Thymus (tissue), 11 donors: Measurements from ENCODE around the gene CWC22. TPM values are rescaled to one million over a fixed set of nuclear protein-coding genes. Genes with fewer than 3 reads are reported as not detected.

Experiments used
- DNase-seq, 9 donors: peaks; one replicate each; pipeline ENCODE4 v3.0.0-alpha.2; 2013; ENCODE audit warnings: low spot score in 9 of 9, low read depth in 6 of 9, missing footprints in 1 of 9
- H3K27ac ChIP-seq, 2 donors: one replicate each; pipeline ENCODE4 v1.5.1; 2013; ENCODE audit warnings: control low read depth in 1 of 2, low read depth in 1 of 2, low read length in 1 of 2, mild to moderate bottlenecking in 1 of 2, moderate library complexity in 1 of 2
- H3K27me3 ChIP-seq, 2 donors: one replicate each; pipeline ENCODE4 v1.5.1; 2013; ENCODE audit warnings: low read length in 1 of 2; ENCODE audit not compliant: control insufficient read depth in 2 of 2, insufficient read depth in 1 of 2
- H3K36me3 ChIP-seq, 2 donors: one replicate each; pipeline ENCODE4 v1.5.1; 2013; ENCODE audit warnings: low read length in 1 of 2, mild to moderate bottlenecking in 1 of 2, moderate library complexity in 1 of 2; ENCODE audit not compliant: control insufficient read depth in 2 of 2, insufficient read depth in 2 of 2
- H3K4me1 ChIP-seq, 2 donors: one replicate each; pipeline ENCODE4 v1.5.1; 2013; ENCODE audit warnings: low read length in 2 of 2; ENCODE audit not compliant: control insufficient read depth in 2 of 2, insufficient read depth in 2 of 2
- H3K4me3 ChIP-seq, 2 donors: one replicate each; pipeline ENCODE4 v1.5.1; 2013; ENCODE audit warnings: low read length in 2 of 2, control low read depth in 1 of 2, mild to moderate bottlenecking in 1 of 2
- H3K9me3 ChIP-seq, 2 donors: one replicate each; pipeline ENCODE4 v1.5.1; 2013; ENCODE audit warnings: low read length in 1 of 2, mild to moderate bottlenecking in 1 of 2; ENCODE audit not compliant: control insufficient read depth in 2 of 2, insufficient read depth in 1 of 2
- WGBS: extraction: QIAGEN DNeasy Blood & Tissue Kit; methylation state at CpG from one replicate; pipeline ENCODE4 v1.1.7; 2013; 5-methylcytosine and 5-hydroxymethylcytosine counted together
- polyA plus RNA-seq: library from polyadenylated mRNA; stranded (reverse); fragments of 200-250 nt; gene quantifications from one replicate; pipeline ENCODE4 v1.2.3, GENCODE V29; 2013
- total RNA-seq: library from RNA; stranded (reverse); fragments of 120-200 nt; gene quantifications from one replicate; pipeline ENCODE4 v1.2.4, GENCODE V29; 2013
- donor health status: healthy.

The CWC22 gene
- total and polyA plus RNA-seq, 2 donors, result 21.3 to 21.4 TPM

DNA sequence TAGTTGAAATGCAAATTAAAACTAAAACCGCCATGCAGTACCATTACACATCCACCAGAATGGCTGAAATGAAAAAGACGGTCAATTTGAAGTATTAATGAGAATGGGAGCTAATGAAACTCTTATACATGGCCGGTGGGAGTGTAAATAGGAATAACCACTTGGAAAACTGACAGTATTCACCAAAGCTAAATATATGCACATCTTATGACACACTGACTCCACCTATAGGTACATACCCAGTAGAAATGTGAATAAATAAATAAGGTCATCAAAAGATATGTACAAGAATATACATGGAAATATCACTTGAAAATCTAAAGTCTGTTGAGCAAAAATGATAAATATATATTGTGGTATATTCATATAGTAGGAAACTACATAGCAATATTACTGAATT, 57.7 kb downstream of the CWC22 start:
- H3K9me3 ChIP-seq, result no peaks in the 10 kb centered on the region
- peaks cover 16 to 65% of the 10 kb centered on the region in 2 donors for H3K36me3 ChIP-seq
- 64% methylated on average over 3 of the region's 3 CpGs for WGBS
- H3K27me3 ChIP-seq, result no peaks in the 10 kb centered on the region
- H3K4me1 ChIP-seq, result no peaks in the 10 kb centered on the region
- DNase-seq, result no peak
- no peak overlapping the region for H3K4me3 ChIP-seq
- H3K27ac ChIP-seq, result no peak overlapping the region

- no peaks in the 10 kb centered on the region for H3K9me3 ChIP-seq
- H3K36me3 ChIP-seq, result peaks cover 16 to 58% of the 10 kb centered on the region in 2 donors
- 95% methylated on average over 1 of the region's 1 CpG for WGBS
- no peaks in the 10 kb centered on the region for H3K27me3 ChIP-seq
- no peaks in the 10 kb centered on the region for H3K4me1 ChIP-seq
- no peak overlapping the region for H3K4me3 ChIP-seq
- H3K27ac ChIP-seq, result no peak overlapping the region
- DNase-seq, result no peak
Observed at GRCh38 chr2:179948058-179948457, 59.0 kb downstream of the CWC22 start.

DNA sequence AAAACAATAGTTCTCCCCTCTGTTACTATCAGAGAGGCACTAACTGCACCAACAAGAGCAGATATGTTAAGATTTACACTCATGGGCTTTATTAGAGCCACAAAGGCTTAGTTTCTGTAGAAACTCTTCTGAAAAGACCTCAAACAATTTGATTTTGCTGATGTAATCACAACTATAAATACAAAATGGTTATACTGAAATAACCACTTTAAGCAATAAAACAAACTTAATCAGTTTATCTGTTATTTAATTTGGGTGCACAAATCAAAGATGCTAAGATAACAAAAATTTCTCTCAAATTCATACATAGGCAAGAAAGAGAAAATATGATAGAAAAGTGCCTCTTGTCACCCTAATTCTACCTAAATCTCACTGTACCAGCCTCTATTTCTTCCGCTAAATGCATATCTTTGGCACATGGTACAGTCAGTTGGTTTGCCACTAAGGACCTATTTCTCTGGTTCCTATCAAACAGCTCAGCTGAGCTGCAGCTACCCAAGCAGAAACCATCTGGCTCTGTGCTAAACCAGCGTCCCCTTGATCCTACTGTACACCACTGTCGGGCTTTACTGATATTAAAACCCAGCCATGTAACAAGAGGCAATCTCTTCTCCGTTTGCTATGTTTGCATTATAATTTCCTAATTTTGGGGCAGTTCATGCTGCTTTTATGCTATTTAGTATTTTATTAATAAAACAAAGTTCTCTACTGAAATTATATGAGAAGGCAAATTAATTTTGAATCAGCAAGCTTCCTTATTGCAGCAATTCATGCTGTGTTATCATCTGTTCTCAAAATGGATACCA, 60.1 kb downstream of the CWC22 start:
- Histone ChIP-seq H3K9me3 (no peaks in the 10 kb centered on the region), H3K4me1 (no peaks in the 10 kb centered on the region), H3K27ac (no peak overlapping the region), H3K27me3 (no peaks in the 10 kb centered on the region), H3K4me3 (no peak overlapping the region), H3K36me3 (peaks cover 16 to 55% of the 10 kb centered on the region in 2 donors)
- DNase-seq, result no peak
- WGBS, result 98% methylated on average over 4 of the region's 4 CpGs

DNA sequence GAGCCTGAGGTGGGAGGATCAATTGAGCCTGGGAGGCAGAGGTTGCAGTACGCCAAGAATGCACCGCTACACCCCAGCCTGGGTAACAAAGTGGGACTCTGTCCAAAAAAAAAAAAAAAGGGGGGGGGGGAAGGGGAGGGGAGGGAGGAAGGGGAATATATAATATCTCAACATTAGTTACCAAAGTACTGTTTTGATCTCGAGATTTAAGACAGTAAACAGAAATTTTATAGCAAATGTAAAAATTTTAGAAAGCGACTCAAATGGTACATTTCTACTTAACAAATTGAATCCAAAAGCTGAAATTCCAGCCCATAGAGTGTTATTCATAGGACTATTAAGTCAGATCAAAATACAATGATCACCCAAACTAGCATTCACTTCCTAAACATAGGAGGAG, 60.8 kb downstream of the CWC22 start:
- no peaks in the 10 kb centered on the region for H3K27me3 ChIP-seq
- H3K36me3 ChIP-seq, result peaks cover 10 to 50% of the 10 kb centered on the region in 2 donors
- H3K9me3 ChIP-seq, result no peaks in the 10 kb centered on the region
- no peak overlapping the region for H3K27ac ChIP-seq
- no peaks in the 10 kb centered on the region for H3K4me1 ChIP-seq
- H3K4me3 ChIP-seq, result no peak overlapping the region
- no peak for DNase-seq
- 99% methylated on average over 4 of the region's 4 CpGs for WGBS

GRCh38 chr2:179939259-179939658, 67.8 kb downstream of the CWC22 start:
- Histone ChIP-seq H3K36me3 (peaks cover 0 to 8% of the 10 kb centered on the region in 2 donors), H3K27me3 (no peaks in the 10 kb centered on the region), H3K4me1 (no peaks in the 10 kb centered on the region), H3K27ac (no peak overlapping the region), H3K9me3 (no peaks in the 10 kb centered on the region), H3K4me3 (no peak overlapping the region)
- no peak for DNase-seq
- WGBS, result 96% methylated on average over 5 of the region's 5 CpGs

DNA sequence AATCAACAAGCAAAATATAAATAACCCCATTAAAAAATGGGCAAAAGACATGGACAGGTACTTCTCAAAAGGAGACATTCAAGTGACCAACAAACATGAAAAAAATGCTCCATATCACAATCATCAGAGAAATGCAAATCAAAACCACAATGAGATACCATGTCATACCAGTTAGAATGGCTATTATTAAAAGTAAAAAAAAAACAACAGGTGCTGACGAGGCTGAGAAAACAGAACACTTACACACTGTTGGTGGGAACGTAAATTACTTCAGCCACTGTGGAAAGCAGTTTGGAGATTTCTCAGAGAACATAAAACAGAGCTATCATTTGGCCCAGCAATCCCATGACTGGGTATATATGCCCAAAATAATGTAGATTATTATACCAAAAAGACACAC, 69.1 kb downstream of the CWC22 start:
- Histone ChIP-seq H3K36me3 (peaks cover 0 to 3% of the 10 kb centered on the region in 2 donors), H3K4me1 (no peaks in the 10 kb centered on the region), H3K4me3 (no peak overlapping the region), H3K27ac (no peak overlapping the region), H3K27me3 (no peaks in the 10 kb centered on the region), H3K9me3 (no peaks in the 10 kb centered on the region)
- WGBS, result 94% methylated on average over 2 of the region's 2 CpGs
- DNase-seq, result no peak

DNA sequence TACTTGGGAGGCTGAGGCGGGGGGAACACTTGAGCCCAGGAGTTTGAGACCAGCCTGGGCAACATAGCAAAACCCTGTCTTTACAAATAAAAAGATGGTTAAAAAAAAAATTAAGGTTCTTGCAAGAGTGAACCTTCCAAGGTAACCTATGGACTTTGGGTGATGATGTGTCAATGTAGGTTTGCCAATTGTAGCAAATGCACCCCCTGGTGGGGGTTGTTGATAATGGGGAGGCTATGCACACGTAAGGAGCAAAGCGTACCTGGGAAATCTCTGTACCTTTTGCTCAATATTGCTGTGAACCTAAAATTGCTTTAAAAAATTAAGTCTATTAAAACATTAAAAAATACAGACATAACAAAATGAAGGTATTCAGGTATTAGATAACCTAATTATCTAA, 70.4 kb downstream of the CWC22 start:
- Histone ChIP-seq H3K9me3 (no peaks in the 10 kb centered on the region), H3K4me3 (no peak overlapping the region), H3K27me3 (no peaks in the 10 kb centered on the region), H3K4me1 (no peaks in the 10 kb centered on the region), H3K36me3 (no peaks in the 10 kb centered on the region), H3K27ac (no peak overlapping the region)
- peak in 5 of 9 donors; percentile 1 to 36 (median 6) for DNase-seq
- 96% methylated on average over 3 of the region's 3 CpGs for WGBS

DNA sequence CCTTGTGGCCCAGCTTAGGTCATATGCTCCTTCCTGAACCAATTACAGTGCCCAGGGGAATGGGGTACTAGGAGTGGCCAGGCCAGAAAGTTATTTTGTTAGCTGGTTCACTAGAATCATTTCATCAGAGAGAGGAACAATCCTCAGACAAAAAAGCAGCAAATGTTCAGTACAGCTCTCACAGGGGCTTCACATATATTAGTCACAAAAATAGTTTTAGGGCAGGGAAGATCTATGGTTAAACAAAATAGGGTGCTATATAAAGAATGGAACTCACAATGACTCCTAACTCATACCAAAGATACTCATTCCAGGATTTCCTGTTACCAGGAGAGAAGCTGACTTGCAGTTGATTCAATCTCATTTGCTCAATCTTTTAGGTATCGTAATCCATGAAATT, 71.0 kb downstream of the CWC22 start:
- Histone ChIP-seq H3K27ac (no peak overlapping the region), H3K4me3 (no peak overlapping the region), H3K9me3 (no peaks in the 10 kb centered on the region), H3K36me3 (no peaks in the 10 kb centered on the region), H3K4me1 (no peaks in the 10 kb centered on the region), H3K27me3 (no peaks in the 10 kb centered on the region)
- DNase-seq, result no peak
- WGBS, result 99% methylated on average over 1 of the region's 1 CpG

DNA sequence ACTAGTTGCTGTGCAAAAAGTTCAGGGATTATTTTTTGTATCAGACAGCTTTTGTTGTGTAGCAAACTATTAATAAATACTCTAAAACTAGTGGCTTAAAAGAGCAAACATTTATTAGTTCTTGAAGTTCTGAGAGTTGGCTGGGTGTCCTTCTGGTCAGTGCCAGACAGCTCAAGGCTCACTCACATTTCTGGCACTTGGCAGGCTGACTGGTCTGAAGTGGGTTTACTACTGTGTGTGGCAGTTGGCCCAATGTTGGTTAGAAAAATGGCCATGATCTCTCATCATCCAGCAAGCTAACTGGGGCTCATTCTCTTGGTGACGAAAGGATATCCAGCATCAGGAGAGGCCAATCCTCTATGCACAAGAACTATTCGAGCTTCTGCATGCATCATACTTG, 74.3 kb downstream of the CWC22 start:
- Histone ChIP-seq H3K27me3 (no peaks in the 10 kb centered on the region), H3K4me3 (no peak overlapping the region), H3K36me3 (no peaks in the 10 kb centered on the region), H3K9me3 (peaks cover 0 to 9% of the 10 kb centered on the region in 2 donors), H3K4me1 (no peaks in the 10 kb centered on the region), H3K27ac (no peak overlapping the region)
- over 99% methylated on average over 2 of the region's 2 CpGs for WGBS
- DNase-seq, result no peak
